GM12878 (cell line): Measurements from ENCODE around the gene CDK4. TPM values are rescaled to one million over a fixed set of nuclear protein-coding genes. Genes with fewer than 3 reads are reported as not detected.

ENCODE experiments used
- IRF3 ChIP-seq: fragments of 450-650 bp; IDR thresholded peaks from 2 replicates; pipeline ENCODE4 v1.6.1; 2014; ENCODE audit warnings: mild to moderate bottlenecking
- RFX5 ChIP-seq: IDR thresholded peaks from 2 replicates; pipeline ENCODE4 v1.6.1; 2011; ENCODE audit warnings: low read depth, low read length, improper control_type of control experiment
- SPI1 ChIP-seq: IDR thresholded peaks from 2 replicates; pipeline ENCODE4 v1.6.1; 2011; ENCODE audit warnings: low read depth, mild to moderate bottlenecking, low read length, moderate library complexity, borderline replicate concordance; ENCODE audit not compliant: insufficient read depth
- polyA plus RNA-seq, 11 experiments: library from polyadenylated mRNA; depleted of rRNA in 4 of 11; unstranded in 6 of 11; stranded (reverse) in 5 of 11; fragments of >200 nt; fragmentation: Nextera tagmentation in 4 of 11; fragmentation: Illumina TruSeq in 1 of 11; extraction: Ambion mirVana in 4 of 11; extraction: Trizol in 1 of 11; gene quantifications; 1 replicate in 1 of 11; 2 replicates in 10 of 11; pipeline versions ENCODE4 v1.2.1 to v1.2.3, GENCODE V29; 2011 to 2016; ENCODE audit warnings: inconsistent platforms in 2 of 11, missing spikeins in 2 of 11, low read depth in 1 of 11
- total RNA-seq, 4 experiments: library from RNA; depleted of rRNA in 3 of 4; stranded (reverse); fragments of >200 nt in 3 of 4; fragmentation: Illumina TruSeq in 1 of 4; extraction: Trizol in 1 of 4; gene quantifications; 2 replicates each; pipeline versions ENCODE4 v1.2.1 to v1.2.3, GENCODE V29; 2013 to 2021
- TF ChIP-seq, protein P1 (sequence below): IDR thresholded peaks from 2 replicates; pipeline ENCODE4 v1.6.1; 2011; ENCODE audit warnings: borderline replicate concordance, low read depth, mild to moderate bottlenecking, moderate library complexity, mixed read lengths, low read length; ENCODE audit not compliant: insufficient read depth; ENCODE audit errors: extremely low read length
- TF ChIP-seq, protein P2 (sequence below): IDR thresholded peaks from 2 replicates; pipeline ENCODE4 v1.6.1; 2012; ENCODE audit warnings: mild to moderate bottlenecking, low read depth, low read length

Gene CDK4
- total and polyA plus RNA-seq, 10 of the 15 experiments (the other 5 are each of a cell fraction or from before 2014, with no cell fraction given), result 26.1 to 385 (median 221) TPM

DNA sequence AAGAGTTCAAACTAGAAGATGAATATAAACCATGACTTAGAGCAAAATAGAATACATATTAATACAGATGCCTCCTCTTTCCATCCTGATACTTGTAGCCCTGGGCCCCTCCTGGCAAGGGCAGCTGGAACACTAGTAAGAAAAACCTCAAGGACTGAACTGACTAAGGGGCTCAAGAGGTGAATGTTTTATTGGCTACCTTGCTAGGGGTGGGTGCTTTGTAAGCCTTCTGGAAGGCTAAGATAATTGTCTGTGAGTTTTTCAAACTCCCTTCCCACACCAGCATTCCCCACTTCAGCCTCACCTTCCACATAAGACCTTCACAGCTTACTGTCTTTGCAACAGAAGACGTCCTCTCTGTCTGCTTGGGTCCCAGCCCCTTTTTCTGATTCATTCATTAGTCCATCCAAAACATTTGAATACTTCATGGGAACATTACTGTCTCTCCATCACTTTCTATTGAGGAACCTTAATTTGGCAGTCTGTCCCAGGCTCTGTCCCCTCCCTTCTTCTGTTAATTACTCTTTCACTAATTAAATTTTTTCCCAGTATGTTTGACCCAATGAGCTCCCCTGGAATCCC is 1.7 kb upstream of the CDK4 start (continued):
- no peak for TF ChIP-seq IRF3
- TF ChIP-seq SPI1, result no peak
- TF ChIP-seq, protein P1, sequence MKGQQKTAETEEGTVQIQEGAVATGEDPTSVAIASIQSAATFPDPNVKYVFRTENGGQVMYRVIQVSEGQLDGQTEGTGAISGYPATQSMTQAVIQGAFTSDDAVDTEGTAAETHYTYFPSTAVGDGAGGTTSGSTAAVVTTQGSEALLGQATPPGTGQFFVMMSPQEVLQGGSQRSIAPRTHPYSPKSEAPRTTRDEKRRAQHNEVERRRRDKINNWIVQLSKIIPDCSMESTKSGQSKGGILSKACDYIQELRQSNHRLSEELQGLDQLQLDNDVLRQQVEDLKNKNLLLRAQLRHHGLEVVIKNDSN, result no peak
- TF ChIP-seq RFX5, result no peak
- TF ChIP-seq, protein P2, sequence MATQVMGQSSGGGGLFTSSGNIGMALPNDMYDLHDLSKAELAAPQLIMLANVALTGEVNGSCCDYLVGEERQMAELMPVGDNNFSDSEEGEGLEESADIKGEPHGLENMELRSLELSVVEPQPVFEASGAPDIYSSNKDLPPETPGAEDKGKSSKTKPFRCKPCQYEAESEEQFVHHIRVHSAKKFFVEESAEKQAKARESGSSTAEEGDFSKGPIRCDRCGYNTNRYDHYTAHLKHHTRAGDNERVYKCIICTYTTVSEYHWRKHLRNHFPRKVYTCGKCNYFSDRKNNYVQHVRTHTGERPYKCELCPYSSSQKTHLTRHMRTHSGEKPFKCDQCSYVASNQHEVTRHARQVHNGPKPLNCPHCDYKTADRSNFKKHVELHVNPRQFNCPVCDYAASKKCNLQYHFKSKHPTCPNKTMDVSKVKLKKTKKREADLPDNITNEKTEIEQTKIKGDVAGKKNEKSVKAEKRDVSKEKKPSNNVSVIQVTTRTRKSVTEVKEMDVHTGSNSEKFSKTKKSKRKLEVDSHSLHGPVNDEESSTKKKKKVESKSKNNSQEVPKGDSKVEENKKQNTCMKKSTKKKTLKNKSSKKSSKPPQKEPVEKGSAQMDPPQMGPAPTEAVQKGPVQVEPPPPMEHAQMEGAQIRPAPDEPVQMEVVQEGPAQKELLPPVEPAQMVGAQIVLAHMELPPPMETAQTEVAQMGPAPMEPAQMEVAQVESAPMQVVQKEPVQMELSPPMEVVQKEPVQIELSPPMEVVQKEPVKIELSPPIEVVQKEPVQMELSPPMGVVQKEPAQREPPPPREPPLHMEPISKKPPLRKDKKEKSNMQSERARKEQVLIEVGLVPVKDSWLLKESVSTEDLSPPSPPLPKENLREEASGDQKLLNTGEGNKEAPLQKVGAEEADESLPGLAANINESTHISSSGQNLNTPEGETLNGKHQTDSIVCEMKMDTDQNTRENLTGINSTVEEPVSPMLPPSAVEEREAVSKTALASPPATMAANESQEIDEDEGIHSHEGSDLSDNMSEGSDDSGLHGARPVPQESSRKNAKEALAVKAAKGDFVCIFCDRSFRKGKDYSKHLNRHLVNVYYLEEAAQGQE, result no peak
- TF ChIP-seq, all 136 proteins: peak for 0
